Measurements from ENCODE around the gene BARX1.

Gene BARX1

DNA sequence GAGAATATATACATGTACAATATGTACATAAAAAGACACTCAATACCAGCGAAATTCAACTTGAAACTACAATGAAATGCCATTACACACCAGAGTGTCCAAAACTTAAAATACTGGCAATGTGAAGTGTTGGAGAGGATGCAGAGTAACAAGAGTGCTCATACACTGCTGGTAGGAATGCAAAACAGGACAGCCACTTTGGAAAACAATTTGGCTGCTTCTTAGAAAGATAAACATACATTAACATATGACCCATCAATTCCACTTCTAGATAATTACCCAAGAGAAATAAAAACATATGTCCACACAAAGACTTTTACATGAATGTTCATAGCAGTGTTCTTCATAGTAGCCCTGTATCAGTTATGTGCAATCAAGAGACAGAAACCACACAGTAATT, 39.4 kb upstream of the BARX1 start:
- H3K4me1 ChIP-seq = no peaks in the 10 kb centered on the region
- H3K4me3 ChIP-seq (ENCODE audit: low read depth, low read length) = no peak overlapping the region
- no peaks in the 10 kb centered on the region for H3K27me3 ChIP-seq (ENCODE audit: control insufficient read depth, insufficient read depth, low read length)
- H3K27ac ChIP-seq = no peak overlapping the region
- no peaks in the 10 kb centered on the region for H3K36me3 ChIP-seq (ENCODE audit: control insufficient read depth, insufficient read depth, low read length)
- TF ChIP-seq, protein P1, sequence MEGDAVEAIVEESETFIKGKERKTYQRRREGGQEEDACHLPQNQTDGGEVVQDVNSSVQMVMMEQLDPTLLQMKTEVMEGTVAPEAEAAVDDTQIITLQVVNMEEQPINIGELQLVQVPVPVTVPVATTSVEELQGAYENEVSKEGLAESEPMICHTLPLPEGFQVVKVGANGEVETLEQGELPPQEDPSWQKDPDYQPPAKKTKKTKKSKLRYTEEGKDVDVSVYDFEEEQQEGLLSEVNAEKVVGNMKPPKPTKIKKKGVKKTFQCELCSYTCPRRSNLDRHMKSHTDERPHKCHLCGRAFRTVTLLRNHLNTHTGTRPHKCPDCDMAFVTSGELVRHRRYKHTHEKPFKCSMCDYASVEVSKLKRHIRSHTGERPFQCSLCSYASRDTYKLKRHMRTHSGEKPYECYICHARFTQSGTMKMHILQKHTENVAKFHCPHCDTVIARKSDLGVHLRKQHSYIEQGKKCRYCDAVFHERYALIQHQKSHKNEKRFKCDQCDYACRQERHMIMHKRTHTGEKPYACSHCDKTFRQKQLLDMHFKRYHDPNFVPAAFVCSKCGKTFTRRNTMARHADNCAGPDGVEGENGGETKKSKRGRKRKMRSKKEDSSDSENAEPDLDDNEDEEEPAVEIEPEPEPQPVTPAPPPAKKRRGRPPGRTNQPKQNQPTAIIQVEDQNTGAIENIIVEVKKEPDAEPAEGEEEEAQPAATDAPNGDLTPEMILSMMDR (IDR thresholded peaks at IDR 0.05) = no peak
- H3K9me3 ChIP-seq (ENCODE audit: control insufficient read depth, low read length) = no peaks in the 10 kb centered on the region
- H2AFZ ChIP-seq = no peak overlapping the region
- no peak overlapping the region for H3K9ac ChIP-seq
- H3K79me2 ChIP-seq = no peaks in the 10 kb centered on the region
- no peak overlapping the region for H3K4me2 ChIP-seq (ENCODE audit: low read length)

GRCh38 chr9:93994132-93994531, 39.0 kb upstream of the BARX1 start:
- TF ChIP-seq, protein P1 (IDR thresholded peaks at IDR 0.05) = no peak
- Histone ChIP-seq H2AFZ (no peak overlapping the region), H3K9ac (no peak overlapping the region), H3K27ac (no peak overlapping the region), H3K27me3 (ENCODE audit: control insufficient read depth, insufficient read depth, low read length) (no peaks in the 10 kb centered on the region), H3K9me3 (ENCODE audit: control insufficient read depth, low read length) (no peaks in the 10 kb centered on the region), H3K4me2 (ENCODE audit: low read length) (no peak overlapping the region), H3K36me3 (ENCODE audit: control insufficient read depth, insufficient read depth, low read length) (no peaks in the 10 kb centered on the region), H3K4me1 (no peaks in the 10 kb centered on the region), H3K79me2 (no peaks in the 10 kb centered on the region), H3K4me3 (ENCODE audit: low read depth, low read length) (no peak overlapping the region)

GRCh38 chr9:93992830-93993229, 37.7 kb upstream of the BARX1 start:
- no peak overlapping the region for H2AFZ ChIP-seq
- H3K79me2 ChIP-seq = no peaks in the 10 kb centered on the region
- H3K9ac ChIP-seq = no peak overlapping the region
- H3K4me2 ChIP-seq (ENCODE audit: low read length) = no peak overlapping the region
- no peak overlapping the region for H3K27ac ChIP-seq
- H3K9me3 ChIP-seq (ENCODE audit: control insufficient read depth, low read length) = no peaks in the 10 kb centered on the region
- no peak overlapping the region for H3K4me3 ChIP-seq (ENCODE audit: low read depth, low read length)
- no peaks in the 10 kb centered on the region for H3K4me1 ChIP-seq
- no peaks in the 10 kb centered on the region for H3K27me3 ChIP-seq (ENCODE audit: control insufficient read depth, insufficient read depth, low read length)
- H3K36me3 ChIP-seq (ENCODE audit: control insufficient read depth, insufficient read depth, low read length) = no peaks in the 10 kb centered on the region
- TF ChIP-seq, protein P1 (IDR thresholded peaks at IDR 0.05) = no peak

GRCh38 chr9:93990448-93990847, 35.3 kb upstream of the BARX1 start:
- TF ChIP-seq, protein P1 (IDR thresholded peaks at IDR 0.05) = no peak
- Histone ChIP-seq H3K79me2 (no peaks in the 10 kb centered on the region), H3K9me3 (ENCODE audit: control insufficient read depth, low read length) (no peaks in the 10 kb centered on the region), H2AFZ (no peak overlapping the region), H3K36me3 (ENCODE audit: control insufficient read depth, insufficient read depth, low read length) (no peaks in the 10 kb centered on the region), H3K4me3 (ENCODE audit: low read depth, low read length) (no peak overlapping the region), H3K4me2 (ENCODE audit: low read length) (no peak overlapping the region), H3K4me1 (no peaks in the 10 kb centered on the region), H3K27me3 (ENCODE audit: control insufficient read depth, insufficient read depth, low read length) (no peaks in the 10 kb centered on the region), H3K9ac (no peak overlapping the region), H3K27ac (no peak overlapping the region)

- H3K9ac ChIP-seq = no peak overlapping the region
- TF ChIP-seq, protein P1 (IDR thresholded peaks at IDR 0.05) = no peak
These were observed 32.9 kb upstream of the BARX1 start for GRCh38 chr9:93988056-93988455.

More at GRCh38 chr9:93988056-93988455, 32.9 kb upstream of the BARX1 start:
- Histone ChIP-seq H2AFZ (no peak overlapping the region), H3K9me3 (ENCODE audit: control insufficient read depth, low read length) (no peaks in the 10 kb centered on the region), H3K79me2 (no peaks in the 10 kb centered on the region), H3K4me3 (ENCODE audit: low read depth, low read length) (no peak overlapping the region), H3K27ac (no peak overlapping the region), H3K4me2 (ENCODE audit: low read length) (no peak overlapping the region), H3K4me1 (no peaks in the 10 kb centered on the region), H3K36me3 (ENCODE audit: control insufficient read depth, insufficient read depth, low read length) (no peaks in the 10 kb centered on the region), H3K27me3 (ENCODE audit: control insufficient read depth, insufficient read depth, low read length) (no peaks in the 10 kb centered on the region)

Data from parathyroid adenoma (tissue), 2 donors.